ENCODE measurements around the gene RNF26. TPM values are rescaled to one million over a fixed set of nuclear protein-coding genes. Genes with fewer than 3 reads are reported as not detected.

Gene RNF26
- total and polyA plus RNA-seq, 2 of the 13 experiments (the other 11 are each of a cell fraction or from before 2014, with no cell fraction given) = 11.9 to 26.3 TPM

DNA sequence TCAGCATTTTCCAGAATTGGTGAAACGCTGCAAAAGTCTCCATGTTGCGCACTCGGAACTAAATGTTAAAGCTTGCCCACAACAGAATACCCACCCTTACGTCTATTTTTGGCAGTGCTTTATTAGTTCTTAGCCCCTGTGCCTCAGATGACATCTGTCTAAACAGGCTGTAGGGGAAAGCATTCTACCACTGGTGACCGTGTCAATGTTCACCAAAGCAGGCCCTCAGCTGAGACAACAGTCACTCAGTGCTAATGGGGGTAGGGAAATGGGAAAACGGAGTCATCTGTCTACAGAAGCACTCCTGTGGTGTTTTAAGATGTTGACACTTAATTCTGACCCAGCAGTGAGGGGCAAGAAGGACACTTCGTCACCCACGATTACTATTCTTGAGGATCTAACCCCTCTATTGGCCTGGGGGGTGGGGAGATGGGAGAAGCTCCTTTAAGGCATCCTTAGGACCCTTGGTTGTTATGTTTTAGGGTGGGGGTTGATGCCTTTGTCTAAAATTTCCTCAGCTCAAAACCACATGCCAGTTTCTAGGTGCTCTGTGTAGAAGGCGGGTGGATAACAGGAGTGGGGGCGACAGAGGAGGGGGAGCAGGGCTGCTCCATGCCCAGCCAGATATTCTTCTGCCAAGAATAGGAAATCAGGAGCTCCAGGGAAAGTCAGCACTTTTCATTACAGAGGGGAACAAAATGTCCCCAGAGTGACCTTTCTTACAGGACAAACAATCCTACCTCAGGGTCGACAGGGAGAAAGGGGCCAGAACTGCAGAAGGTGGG is 27.8 kb downstream of the RNF26 start:
- H3K9ac ChIP-seq (ENCODE audit: insufficient read depth, low read depth, low read length) = no peak overlapping the region
- intact Hi-C loops (cut with micrococcal nuclease; ENCODE audit: unreplicated experiment) = no loop called here

DNA sequence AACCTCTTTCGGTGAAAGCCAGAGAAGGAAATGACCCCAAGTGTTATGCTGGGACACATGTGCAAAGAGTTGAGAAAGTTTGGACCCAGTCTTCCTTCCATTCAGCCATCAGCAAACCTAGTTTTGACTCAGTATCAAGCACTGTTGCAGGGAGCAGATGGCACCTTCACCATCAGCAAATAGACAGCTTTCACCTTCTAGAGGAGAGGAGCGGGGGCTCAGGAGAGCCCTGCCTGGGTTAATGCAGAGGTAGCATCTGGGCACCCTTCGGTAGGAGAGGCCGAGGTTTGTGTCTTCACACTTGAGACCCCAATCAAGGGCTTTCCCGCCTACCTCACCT is 28.4 kb downstream of the RNF26 start:
- intact Hi-C loops (cut with micrococcal nuclease; ENCODE audit: unreplicated experiment) = no loop called here
- TF ChIP-seq, protein P1, sequence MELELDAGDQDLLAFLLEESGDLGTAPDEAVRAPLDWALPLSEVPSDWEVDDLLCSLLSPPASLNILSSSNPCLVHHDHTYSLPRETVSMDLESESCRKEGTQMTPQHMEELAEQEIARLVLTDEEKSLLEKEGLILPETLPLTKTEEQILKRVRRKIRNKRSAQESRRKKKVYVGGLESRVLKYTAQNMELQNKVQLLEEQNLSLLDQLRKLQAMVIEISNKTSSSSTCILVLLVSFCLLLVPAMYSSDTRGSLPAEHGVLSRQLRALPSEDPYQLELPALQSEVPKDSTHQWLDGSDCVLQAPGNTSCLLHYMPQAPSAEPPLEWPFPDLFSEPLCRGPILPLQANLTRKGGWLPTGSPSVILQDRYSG (CRISPR knock-in tag; IDR thresholded peaks at IDR 0.05) = no peak
- TF ChIP-seq, protein P2, sequence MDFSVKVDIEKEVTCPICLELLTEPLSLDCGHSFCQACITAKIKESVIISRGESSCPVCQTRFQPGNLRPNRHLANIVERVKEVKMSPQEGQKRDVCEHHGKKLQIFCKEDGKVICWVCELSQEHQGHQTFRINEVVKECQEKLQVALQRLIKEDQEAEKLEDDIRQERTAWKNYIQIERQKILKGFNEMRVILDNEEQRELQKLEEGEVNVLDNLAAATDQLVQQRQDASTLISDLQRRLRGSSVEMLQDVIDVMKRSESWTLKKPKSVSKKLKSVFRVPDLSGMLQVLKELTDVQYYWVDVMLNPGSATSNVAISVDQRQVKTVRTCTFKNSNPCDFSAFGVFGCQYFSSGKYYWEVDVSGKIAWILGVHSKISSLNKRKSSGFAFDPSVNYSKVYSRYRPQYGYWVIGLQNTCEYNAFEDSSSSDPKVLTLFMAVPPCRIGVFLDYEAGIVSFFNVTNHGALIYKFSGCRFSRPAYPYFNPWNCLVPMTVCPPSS (IDR thresholded peaks at IDR 0.05) = no peak
- TF ChIP-seq MXD4 (CRISPR knock-in tag; IDR thresholded peaks at IDR 0.05) (no peak), SIX4 (CRISPR knock-in tag; IDR thresholded peaks at IDR 0.05) (no peak), U2AF1 (optimal IDR thresholded peaks at IDR 0.05; ENCODE audit: low read depth, low read length) (no peak), ATF1 (CRISPR knock-in tag; IDR thresholded peaks at IDR 0.05) (no peak), ZNF75D (CRISPR knock-in tag; IDR thresholded peaks at IDR 0.05; ENCODE audit: borderline replicate concordance) (no peak), SALL2 (CRISPR knock-in tag; IDR thresholded peaks at IDR 0.05) (no peak), AHR (CRISPR knock-in tag; IDR thresholded peaks at IDR 0.05) (no peak), ZNF510 (CRISPR knock-in tag; IDR thresholded peaks at IDR 0.05; ENCODE audit: low read depth) (no peak), TRIM24 (CRISPR knock-in tag; IDR thresholded peaks at IDR 0.05) (no peak)

More for the DNA sequence above, 27.8 kb downstream of the RNF26 start:
- no peaks in the 10 kb centered on the region for H3K9me3 ChIP-seq (ENCODE audit: low read length)
- no peaks in the 10 kb centered on the region for H3K27me3 ChIP-seq (ENCODE audit: control insufficient read depth in 1 of 2, insufficient read depth in 2 of 2, low read length in 2 of 2)
- POLR2A ChIA-PET = interaction anchor here (1.1 to 2.3 kb wide), 7 partner anchors 8 to 24 kb away, joined by 3 to 12 read pairs (median 5); partner anchors contain the start of gene USP2
- CTCF ChIA-PET (ENCODE audit: low intra/inter-chr PET ratio, low total read pairs) = no interaction called here
- ATAC-seq = no peak
- TF ChIP-seq NFIB (CRISPR knock-in tag; IDR thresholded peaks at IDR 0.05; ENCODE audit: borderline replicate concordance) (no peak), ZNF782 (CRISPR knock-in tag; IDR thresholded peaks at IDR 0.05; ENCODE audit: borderline replicate concordance) (no peak), ZNF264 (CRISPR knock-in tag; IDR thresholded peaks at IDR 0.05) (no peak), MTF1 (CRISPR knock-in tag; IDR thresholded peaks at IDR 0.05) (no peak), XRCC5 (optimal IDR thresholded peaks at IDR 0.05; ENCODE audit: low read length) (no peak)
- TF ChIP-seq, protein P3, sequence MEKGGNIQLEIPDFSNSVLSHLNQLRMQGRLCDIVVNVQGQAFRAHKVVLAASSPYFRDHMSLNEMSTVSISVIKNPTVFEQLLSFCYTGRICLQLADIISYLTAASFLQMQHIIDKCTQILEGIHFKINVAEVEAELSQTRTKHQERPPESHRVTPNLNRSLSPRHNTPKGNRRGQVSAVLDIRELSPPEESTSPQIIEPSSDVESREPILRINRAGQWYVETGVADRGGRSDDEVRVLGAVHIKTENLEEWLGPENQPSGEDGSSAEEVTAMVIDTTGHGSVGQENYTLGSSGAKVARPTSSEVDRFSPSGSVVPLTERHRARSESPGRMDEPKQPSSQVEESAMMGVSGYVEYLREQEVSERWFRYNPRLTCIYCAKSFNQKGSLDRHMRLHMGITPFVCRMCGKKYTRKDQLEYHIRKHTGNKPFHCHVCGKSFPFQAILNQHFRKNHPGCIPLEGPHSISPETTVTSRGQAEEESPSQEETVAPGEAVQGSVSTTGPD (CRISPR knock-in tag; IDR thresholded peaks at IDR 0.05) = no peak
- no peak overlapping the region for H3K4me3 ChIP-seq (replicated peaks in 1 of 3; ENCODE audit: insufficient read depth in 1 of 3, low read depth in 2 of 3, low read length in 3 of 3)
- peaks cover 69% of the 10 kb centered on the region for H3K4me1 ChIP-seq (ENCODE audit: insufficient read depth, low read length)
- H3K4me2 ChIP-seq (ENCODE audit: low read depth, low read length) = no peak overlapping the region
- peaks cover 7% of the 10 kb centered on the region for H3K79me2 ChIP-seq (ENCODE audit: insufficient read depth, low read length)
- no peak overlapping the region for H2AFZ ChIP-seq (ENCODE audit: low read length)
- 91% methylated on average over 10 of the region's 11 CpGs for WGBS (ENCODE audit: low lambda C conversion rate)
- H3K36me3 ChIP-seq (replicated peaks in 1 of 2; ENCODE audit: control insufficient read depth in 1 of 2, insufficient read depth in 2 of 2, low read length in 2 of 2) = peaks cover 5 to 24% of the 10 kb centered on the region in 2 experiments; a peak in 4 of 5 replicates
- BruUV-seq (replicated peaks) = no TSS peak
- peak overlapping the region; percentile 44 for H3K27ac ChIP-seq (ENCODE audit: extremely low read length, insufficient read depth, low read length)
- in situ Hi-C loops (cut with HindIII; ENCODE audit: extremely low pct_ligation_motif_present, low pct_unique_long_range_greater_than_20kb) = no loop called here
- no peak for FAIRE-seq
- H4K20me1 ChIP-seq (ENCODE audit: insufficient read depth, low read length) = no peaks in the 10 kb centered on the region; the same call in 1 of the 2 replicates
- no peak for DNase-seq (ENCODE audit: low spot score)

More for the DNA sequence above, 28.4 kb downstream of the RNF26 start:
- POLR2A ChIA-PET = interaction anchor here (1.1 to 2.3 kb wide), 4 partner anchors 8 to 24 kb away, joined by 3 to 12 read pairs (median 4); partner anchors contain the start of gene USP2
- in situ Hi-C loops (cut with HindIII; ENCODE audit: extremely low pct_ligation_motif_present, low pct_unique_long_range_greater_than_20kb) = no loop called here
- no peaks in the 10 kb centered on the region; the same call in 1 of the 2 replicates for H4K20me1 ChIP-seq (ENCODE audit: insufficient read depth, low read length)
- no peak overlapping the region for H3K9ac ChIP-seq (ENCODE audit: insufficient read depth, low read depth, low read length)
- H3K79me2 ChIP-seq (ENCODE audit: insufficient read depth, low read length) = peaks cover 12% of the 10 kb centered on the region
- H3K4me3 ChIP-seq (replicated peaks in 1 of 3; ENCODE audit: insufficient read depth in 1 of 3, low read depth in 2 of 3, low read length in 3 of 3) = no peak overlapping the region
- H3K4me2 ChIP-seq (ENCODE audit: low read depth, low read length) = no peak overlapping the region
- no peak for DNase-seq (ENCODE audit: low spot score)
- no peaks in the 10 kb centered on the region for H3K9me3 ChIP-seq (ENCODE audit: low read length)
- whole genome bisulfite sequencing (ENCODE audit: low lambda C conversion rate) = 96% methylated on average over 5 of the region's 5 CpGs
- ATAC-seq = no peak
- peaks cover 71% of the 10 kb centered on the region for H3K4me1 ChIP-seq (ENCODE audit: insufficient read depth, low read length)
- FAIRE-seq = no peak
- peaks cover 5 to 20% of the 10 kb centered on the region in 2 experiments; a peak in 4 of 5 replicates for H3K36me3 ChIP-seq (replicated peaks in 1 of 2; ENCODE audit: control insufficient read depth in 1 of 2, insufficient read depth in 2 of 2, low read length in 2 of 2)
- no peak overlapping the region for H2AFZ ChIP-seq (ENCODE audit: low read length)
- no TSS peak for BruUV-seq (replicated peaks)
- no peak overlapping the region for H3K27ac ChIP-seq (ENCODE audit: extremely low read length, insufficient read depth, low read length)
- CTCF ChIA-PET (ENCODE audit: low intra/inter-chr PET ratio, low total read pairs) = no interaction called here
- H3K27me3 ChIP-seq (ENCODE audit: control insufficient read depth in 1 of 2, insufficient read depth in 2 of 2, low read length in 2 of 2) = no peaks in the 10 kb centered on the region
